ENCODE data around the gene AQP2.
"Not testable (repeated sequence)": the region's sequence is repeated elsewhere in the genome, so short reads cannot be mapped to it uniquely, and the experiment has no call there.

Gene AQP2

DNA sequence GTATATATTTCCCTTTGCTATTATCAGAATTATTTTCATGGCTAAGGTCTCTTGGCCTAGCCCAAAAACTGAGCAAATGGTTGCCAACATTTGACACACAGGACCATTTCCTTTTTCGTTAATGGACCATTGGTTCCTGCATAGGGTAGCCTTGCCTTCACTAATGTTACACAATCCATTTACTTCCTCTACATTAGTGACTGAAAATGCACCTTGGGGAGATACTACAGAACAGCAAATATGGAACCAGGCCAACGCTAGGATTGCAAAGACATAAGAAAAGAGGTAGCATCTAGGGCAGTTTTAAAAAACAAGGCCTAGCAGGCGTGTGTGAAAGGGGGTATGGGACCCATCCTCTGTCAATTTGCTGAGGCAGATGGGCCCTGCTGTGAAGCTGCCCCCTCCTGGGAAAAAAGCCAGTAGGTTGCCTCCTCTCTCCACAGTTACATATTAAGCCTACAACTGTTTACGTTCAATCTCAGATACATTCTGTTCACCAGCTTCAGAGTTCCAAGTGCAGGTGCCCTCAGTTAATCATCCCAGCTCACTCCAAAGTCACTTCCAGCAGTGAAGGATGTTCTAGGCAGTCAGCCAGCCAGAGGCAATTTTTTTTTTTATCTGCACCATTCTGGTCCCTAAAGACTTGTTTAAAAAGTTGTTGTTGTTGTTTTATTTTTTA lies 37.2 kb downstream of the AQP2 start:
- DNase-seq (ENCODE audit: low read depth): no peak

DNA sequence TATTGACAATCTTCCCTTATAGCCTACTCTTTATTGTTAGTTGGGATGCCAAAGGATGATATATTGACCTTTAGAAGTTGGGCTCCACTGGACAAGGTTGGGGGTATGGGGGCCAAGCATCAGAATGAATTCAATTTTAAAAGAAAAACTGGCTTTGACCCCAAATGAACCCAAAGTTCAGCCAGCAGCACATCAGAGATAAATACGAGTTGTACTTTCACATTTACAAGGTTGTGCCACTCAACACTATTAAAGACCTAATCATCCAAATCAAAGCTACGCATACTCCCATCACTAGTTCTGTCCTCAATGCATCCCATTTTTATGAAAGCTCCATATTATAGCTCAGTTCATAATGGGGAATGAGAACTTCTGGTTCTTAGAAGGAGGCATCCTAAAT lies 38.9 kb downstream of the AQP2 start:
- DNase-seq (ENCODE audit: low read depth): not testable (repeated sequence)

DNA sequence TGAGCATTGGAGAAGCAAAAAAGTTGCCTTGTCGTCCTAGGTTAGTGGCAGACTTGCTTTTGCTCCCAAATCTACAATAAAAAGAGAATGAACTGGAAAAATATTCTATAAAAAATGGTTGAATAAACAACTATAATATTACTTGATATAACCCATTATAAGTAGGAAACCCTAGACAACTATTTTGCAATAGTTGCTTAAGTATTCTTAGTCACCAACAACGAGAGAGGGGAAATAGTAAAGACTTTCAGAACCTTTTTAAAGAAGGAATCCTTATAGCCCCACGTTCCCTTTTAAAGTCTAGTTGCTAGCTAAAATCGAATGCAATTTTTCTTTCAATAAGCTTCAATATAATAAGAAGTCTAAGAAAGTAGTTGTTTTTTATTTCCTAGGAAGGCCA lies 39.7 kb downstream of the AQP2 start:
- DNase-seq (ENCODE audit: low read depth): no peak

DNA sequence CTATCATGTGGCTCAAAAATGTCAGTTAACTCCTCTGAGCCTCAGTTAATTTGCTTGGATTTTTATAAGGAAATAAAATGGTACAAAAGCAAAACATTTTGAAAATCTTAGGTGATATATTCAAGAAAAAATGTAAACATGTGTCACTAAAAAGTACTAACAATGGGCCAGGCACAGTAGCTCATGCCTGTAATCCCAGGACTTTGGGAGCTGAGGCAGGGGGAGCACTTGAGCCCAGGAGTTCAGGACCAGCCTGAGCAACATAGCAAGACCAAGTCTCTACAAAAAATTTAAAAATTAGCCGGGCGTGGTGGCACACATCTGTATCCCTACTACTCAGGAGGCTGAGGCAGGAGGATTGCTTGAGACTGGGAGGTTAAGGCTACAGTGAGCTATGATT lies 47.9 kb downstream of the AQP2 start:
- no peak for DNase-seq (ENCODE audit: low read depth)

DNA sequence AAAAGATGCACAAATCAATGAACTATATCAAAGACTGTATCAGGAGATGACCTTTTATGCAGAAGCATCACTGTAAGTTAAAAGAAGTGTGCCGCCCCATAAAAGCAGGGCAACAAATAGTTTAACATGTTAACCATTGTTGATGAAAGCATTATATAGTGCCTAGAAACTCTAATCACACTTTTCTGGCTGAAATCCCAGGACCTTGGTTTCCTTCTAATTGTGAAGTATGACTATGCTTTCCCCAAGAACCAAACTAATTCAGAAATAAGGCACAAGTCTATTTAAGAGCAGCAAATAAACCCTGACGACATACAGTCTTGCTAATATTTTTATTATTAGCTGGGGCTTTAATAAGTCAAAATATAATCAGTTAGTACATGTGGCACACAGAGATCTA lies 53.1 kb downstream of the AQP2 start:
- no peak for DNase-seq (ENCODE audit: low read depth)

DNA sequence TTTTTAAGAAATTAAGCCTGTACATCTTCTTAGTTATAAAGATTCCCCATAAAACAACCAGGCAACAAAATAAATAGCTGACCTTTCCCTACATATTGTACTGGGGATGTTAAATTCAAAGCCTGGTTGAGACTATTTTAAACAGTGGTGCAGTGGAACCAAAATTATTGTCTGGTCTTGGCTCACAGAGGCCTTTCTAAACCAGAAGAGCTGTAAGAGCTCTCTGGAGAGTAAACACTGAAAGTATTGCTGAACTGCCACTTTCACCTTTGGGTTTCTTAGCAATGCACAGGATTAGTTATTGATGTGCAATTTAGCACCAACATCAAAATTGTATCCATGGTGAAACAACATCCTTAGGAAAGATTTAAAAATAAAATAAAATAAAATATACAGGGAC lies 54.2 kb downstream of the AQP2 start:
- DNase-seq (ENCODE audit: low read depth): no peak

DNA sequence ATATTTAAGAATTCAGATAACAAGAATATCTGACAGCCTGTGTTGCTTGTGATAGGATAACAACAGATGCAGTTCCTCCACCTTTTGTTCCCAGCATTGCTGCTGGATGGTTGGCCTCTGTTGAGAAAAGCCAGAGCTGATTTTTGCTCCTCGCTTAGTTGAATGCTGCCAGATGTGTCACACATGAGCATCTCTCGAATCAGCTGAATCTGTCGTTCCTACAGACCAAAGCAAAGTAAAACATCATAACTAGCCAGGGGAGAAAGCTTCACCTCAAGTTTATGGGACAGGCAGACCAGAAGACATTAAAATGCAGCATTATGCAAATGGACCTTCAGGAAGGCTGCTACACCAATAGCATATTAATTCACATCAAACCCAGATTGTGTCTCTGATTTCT lies 54.6 kb downstream of the AQP2 start:
- DNase-seq (ENCODE audit: low read depth): no peak

DNA sequence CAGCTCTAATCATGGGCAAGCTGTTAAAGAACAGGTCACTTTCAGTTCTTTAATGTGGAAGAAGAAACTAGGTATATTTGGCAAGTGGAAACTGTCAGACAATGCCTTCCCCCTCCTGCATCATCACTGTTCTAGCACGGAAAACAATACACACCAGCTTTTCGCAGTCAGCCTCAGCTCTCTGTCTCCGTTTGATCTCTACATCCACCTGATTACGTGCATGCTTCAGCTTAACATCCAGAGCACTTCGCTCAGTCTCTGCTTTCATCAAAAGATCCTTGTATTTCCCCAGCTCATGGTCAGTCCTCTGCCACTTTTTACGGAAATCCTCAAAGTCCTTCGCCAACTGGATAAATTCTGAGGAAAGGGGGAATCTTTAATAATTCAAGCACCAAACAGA lies 55.7 kb downstream of the AQP2 start:
- no peak for DNase-seq (ENCODE audit: low read depth)

DNA sequence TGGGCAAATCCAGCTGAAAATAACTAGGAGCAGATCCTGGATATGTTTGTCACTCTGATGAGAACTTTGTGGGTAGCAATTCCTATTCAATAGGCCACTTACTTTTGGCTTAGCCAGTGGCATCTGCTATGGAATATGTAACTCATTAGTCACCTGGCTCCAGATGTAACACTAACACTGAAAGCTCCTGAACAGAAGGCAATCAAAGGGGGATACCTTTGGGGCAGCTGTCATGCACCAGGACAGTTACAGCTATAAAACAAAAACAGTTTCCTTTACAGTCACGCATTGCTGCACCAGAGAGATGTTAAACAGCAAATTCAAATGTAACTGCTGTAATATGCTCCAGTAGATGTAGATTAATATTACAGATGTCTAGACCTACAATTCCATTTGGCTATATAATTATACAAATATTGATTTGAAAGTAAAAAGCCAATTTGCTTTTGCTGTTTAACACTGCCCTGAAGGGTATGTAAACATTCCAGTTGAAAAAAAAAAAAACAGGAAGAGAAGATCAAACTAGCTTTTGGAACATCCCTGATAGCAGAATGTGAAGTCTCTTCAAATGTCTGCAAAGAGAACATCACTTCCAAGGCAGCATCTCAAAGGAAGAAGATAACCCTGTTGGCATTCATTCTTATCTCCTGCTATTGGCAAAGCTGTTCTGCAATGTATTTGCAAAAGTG lies 56.4 kb downstream of the AQP2 start:
- no peak for DNase-seq (ENCODE audit: low read depth)
